ENCODE measurements around the gene CCDC181.

GRCh38 chr1:169427081-169427641 is at the start of gene CCDC181:
- TF ChIP-seq POLR2AphosphoS5 (IDR thresholded peaks at IDR 0.05; ENCODE audit: low read depth, low read length) (peak; percentile 91), RFX5 (IDR thresholded peaks at IDR 0.05; ENCODE audit: low read length) (peak; percentile 64; the same call in 1 of the 2 replicates), REST (IDR thresholded peaks at IDR 0.05; ENCODE audit: low read depth, low read length) (no peak), ZBTB33 (IDR thresholded peaks at IDR 0.05; ENCODE audit: borderline replicate concordance, low read depth) (no peak), RAD21 (IDR thresholded peaks at IDR 0.05; ENCODE audit: low read length) (no peak), YY1 (IDR thresholded peaks at IDR 0.05; ENCODE audit: low read depth) (no peak), JUND (IDR thresholded peaks at IDR 0.05) (no peak)
- TF ChIP-seq, protein P1, sequence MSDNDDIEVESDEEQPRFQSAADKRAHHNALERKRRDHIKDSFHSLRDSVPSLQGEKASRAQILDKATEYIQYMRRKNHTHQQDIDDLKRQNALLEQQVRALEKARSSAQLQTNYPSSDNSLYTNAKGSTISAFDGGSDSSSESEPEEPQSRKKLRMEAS (IDR thresholded peaks at IDR 0.05; ENCODE audit: low read depth): peak; percentile 48
- TF ChIP-seq, protein P2, sequence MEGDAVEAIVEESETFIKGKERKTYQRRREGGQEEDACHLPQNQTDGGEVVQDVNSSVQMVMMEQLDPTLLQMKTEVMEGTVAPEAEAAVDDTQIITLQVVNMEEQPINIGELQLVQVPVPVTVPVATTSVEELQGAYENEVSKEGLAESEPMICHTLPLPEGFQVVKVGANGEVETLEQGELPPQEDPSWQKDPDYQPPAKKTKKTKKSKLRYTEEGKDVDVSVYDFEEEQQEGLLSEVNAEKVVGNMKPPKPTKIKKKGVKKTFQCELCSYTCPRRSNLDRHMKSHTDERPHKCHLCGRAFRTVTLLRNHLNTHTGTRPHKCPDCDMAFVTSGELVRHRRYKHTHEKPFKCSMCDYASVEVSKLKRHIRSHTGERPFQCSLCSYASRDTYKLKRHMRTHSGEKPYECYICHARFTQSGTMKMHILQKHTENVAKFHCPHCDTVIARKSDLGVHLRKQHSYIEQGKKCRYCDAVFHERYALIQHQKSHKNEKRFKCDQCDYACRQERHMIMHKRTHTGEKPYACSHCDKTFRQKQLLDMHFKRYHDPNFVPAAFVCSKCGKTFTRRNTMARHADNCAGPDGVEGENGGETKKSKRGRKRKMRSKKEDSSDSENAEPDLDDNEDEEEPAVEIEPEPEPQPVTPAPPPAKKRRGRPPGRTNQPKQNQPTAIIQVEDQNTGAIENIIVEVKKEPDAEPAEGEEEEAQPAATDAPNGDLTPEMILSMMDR (IDR thresholded peaks at IDR 0.05): no peak

All from SK-N-SH (cell line).